NCI-H345 treated with DMSO at 0.1 percent for 48 hours (cell line): ENCODE results near the gene ZC3H14.
A peak's percentile ranks its signal among the peaks of the same experiment; 100 is the strongest.

ENCODE experiments used
- DNase-seq: peaks from one replicate; lab custom pipeline; 2025; ENCODE audit not compliant: unreplicated experiment; lab: John Stamatoyannopoulos, UW

The ZC3H14 gene

GRCh38 chr14:88551980-88552431 lies 10.8 kb upstream of the ZC3H14 start:
- no peak for DNase-seq

- peak; percentile 15 for DNase-seq
Measured at GRCh38 chr14:88552876-88553275, 10.0 kb upstream of the ZC3H14 start.

GRCh38 chr14:88553886-88554456 lies 8.9 kb upstream of the ZC3H14 start:
- DNase-seq = no peak

- DNase-seq = no peak
Measured at GRCh38 chr14:88554457-88555286, 8.2 kb upstream of the ZC3H14 start, which contains the start of gene PTPN21. TSS of gene PTPN21 (minus strand) at chr14:88555007. CDS start at chr14:88550417, 4,590 bp downstream.

GRCh38 chr14:88556581-88556980 lies 6.3 kb upstream of the ZC3H14 start:
- no peak for DNase-seq

GRCh38 chr14:88559852-88560251 lies 3.0 kb upstream of the ZC3H14 start:
- DNase-seq = no peak

GRCh38 chr14:88562532-88562830 lies 356 bp upstream of the ZC3H14 start:
- no peak for DNase-seq

- no peak for DNase-seq
Measured at GRCh38 chr14:88563845-88564244, 1.0 kb downstream of the ZC3H14 start.

GRCh38 chr14:88565427-88565826 lies 2.6 kb downstream of the ZC3H14 start:
- no peak for DNase-seq

GRCh38 chr14:88568196-88568595 lies 5.4 kb downstream of the ZC3H14 start:
- DNase-seq = no peak

- no peak for DNase-seq
Measured at GRCh38 chr14:88572117-88572516, 9.3 kb downstream of the ZC3H14 start.

- DNase-seq = no peak
Measured at GRCh38 chr14:88576222-88576621, 13.4 kb downstream of the ZC3H14 start.

- no peak for DNase-seq
Measured at GRCh38 chr14:88584451-88584850, 21.6 kb downstream of the ZC3H14 start.

- no peak for DNase-seq
Measured at GRCh38 chr14:88588081-88588480, 25.2 kb downstream of the ZC3H14 start.

- no peak for DNase-seq
Measured at GRCh38 chr14:88590173-88590572, 27.3 kb downstream of the ZC3H14 start.

GRCh38 chr14:88592031-88592430 lies 29.2 kb downstream of the ZC3H14 start:
- no peak for DNase-seq

- DNase-seq = no peak
Measured at GRCh38 chr14:88597038-88597437, 34.2 kb downstream of the ZC3H14 start.

- DNase-seq = no peak
Measured at GRCh38 chr14:88597601-88598000, 34.8 kb downstream of the ZC3H14 start.

- no peak for DNase-seq
Measured at GRCh38 chr14:88598097-88598675, 35.3 kb downstream of the ZC3H14 start.

GRCh38 chr14:88599326-88599725 lies 36.5 kb downstream of the ZC3H14 start:
- no peak for DNase-seq

GRCh38 chr14:88599761-88600439 lies 37.1 kb downstream of the ZC3H14 start:
- DNase-seq = no peak

GRCh38 chr14:88604212-88604611 lies 41.4 kb downstream of the ZC3H14 start:
- DNase-seq = no peak
